Smooth muscle cell (in vitro differentiated cells): ENCODE data around the gene CD70. TPM values are rescaled to one million over a fixed set of nuclear protein-coding genes. Genes with fewer than 3 reads are reported as not detected.
"Not testable (repeated sequence)": the region's sequence is repeated elsewhere in the genome, so short reads cannot be mapped to it uniquely, and the experiment has no call there.

Experiments used
- DNase-seq: peaks from one replicate; lab custom pipeline; 2025; ENCODE audit not compliant: unreplicated experiment; lab: John Stamatoyannopoulos, UW
- H2AFZ ChIP-seq: fragments of 200-600 bp; sonication (generic); 2 replicates; pipeline ENCODE4 v1.6.0; 2016; ENCODE audit warnings: antibody characterized with exemption, low read depth, mild to moderate bottlenecking
- H3F3A ChIP-seq: fragments of 200-600 bp; sonication (generic); 2 replicates; pipeline ENCODE4 v1.6.0; 2017; ENCODE audit warnings: antibody characterized with exemption, low read depth
- H3K27ac ChIP-seq: fragments of 200-600 bp; sonication (generic); 2 replicates; pipeline ENCODE4 v1.5.1; 2016; ENCODE audit warnings: low read depth, mild to moderate bottlenecking
- H3K27me3 ChIP-seq: fragments of 200-600 bp; sonication (generic); 2 replicates; pipeline ENCODE4 v1.6.1; 2016; ENCODE audit warnings: low read depth, mild to moderate bottlenecking
- H3K36me3 ChIP-seq: fragments of 200-600 bp; sonication (generic); 2 replicates; pipeline ENCODE4 v1.5.1; 2016; ENCODE audit warnings: low read depth
- H3K4me1 ChIP-seq: fragments of 200-600 bp; sonication (generic); 2 replicates; pipeline ENCODE4 v1.5.1; 2016; ENCODE audit warnings: low read depth
- H3K4me2 ChIP-seq: fragments of 200-600 bp; sonication (generic); 2 replicates; pipeline ENCODE4 v1.6.0; 2016; ENCODE audit warnings: mild to moderate bottlenecking
- H3K4me3 ChIP-seq: fragments of 200-600 bp; sonication (generic); 2 replicates; pipeline ENCODE4 v1.5.1; 2016; ENCODE audit warnings: mild to moderate bottlenecking
- H3K79me2 ChIP-seq: fragments of 200-600 bp; sonication (generic); 2 replicates; pipeline ENCODE4 v1.6.0; 2016; ENCODE audit warnings: low read depth, mild to moderate bottlenecking
- H3K9ac ChIP-seq: fragments of 200-600 bp; sonication (generic); 2 replicates; pipeline ENCODE4 v1.6.0; 2016; ENCODE audit warnings: low read depth
- H3K9me3 ChIP-seq: fragments of 200-600 bp; sonication (generic); replicated peaks from 2 replicates; pipeline ENCODE4 v1.5.1; 2016; ENCODE audit warnings: low read depth
- H4K20me1 ChIP-seq: fragments of 200-600 bp; sonication (generic); 2 replicates; pipeline ENCODE4 v1.6.0; 2016; ENCODE audit warnings: low read depth
- CTCF ChIP-seq: fragments of 200-600 bp; sonication (generic); IDR thresholded peaks from 2 replicates; pipeline ENCODE4 v1.5.1; 2017; ENCODE audit warnings: borderline replicate concordance, mild to moderate bottlenecking, antibody characterized with exemption; ENCODE audit not compliant: insufficient read depth, poor library complexity, severe bottlenecking
- WGBS: methylation state at CpG from one replicate; pipeline ENCODE4 v1.1.7; 2016; ENCODE audit warnings: low lambda C conversion rate; 5-methylcytosine and 5-hydroxymethylcytosine counted together
- polyA plus RNA-seq: library from polyadenylated mRNA; unstranded; fragments of >200 nt; fragmentation: Nextera tagmentation; extraction: Ambion mirVana; gene quantifications from 2 replicates; pipeline ENCODE4 v1.2.1, GENCODE V29; 2016
- total RNA-seq: library from RNA; depleted of rRNA; stranded (reverse); fragments of >200 nt; gene quantifications from 2 replicates; pipeline ENCODE4 v1.2.3, GENCODE V29; 2014

CD70 gene
- total and polyA plus RNA-seq, 2 experiments from 2014 or later, result 0.54 TPM; not detected in 1

GRCh38 chr19:6602729-6603114 is 11.8 kb upstream of the CD70 start:
- no peaks in the 10 kb centered on the region for H3K27me3 ChIP-seq
- H4K20me1 ChIP-seq, result no peaks in the 10 kb centered on the region
- no peak overlapping the region for H3K4me2 ChIP-seq
- WGBS, result 73% methylated on average over 5 of the region's 5 CpGs
- H3K36me3 ChIP-seq, result no peaks in the 10 kb centered on the region
- no peak for DNase-seq
- no peak overlapping the region for H3K4me3 ChIP-seq
- no peaks in the 10 kb centered on the region for H3K79me2 ChIP-seq
- H2AFZ ChIP-seq, result no peak overlapping the region
- H3K9me3 ChIP-seq, result no peaks in the 10 kb centered on the region
- H3K27ac ChIP-seq, result no peak overlapping the region
- no peak for TF ChIP-seq CTCF
- no peaks in the 10 kb centered on the region for H3K4me1 ChIP-seq
- no peak overlapping the region for H3K9ac ChIP-seq
- H3F3A ChIP-seq, result no peaks in the 10 kb centered on the region

GRCh38 chr19:6601537-6602052 is 10.6 kb upstream of the CD70 start:
- H3K9ac ChIP-seq, H3K4me2 ChIP-seq, DNase-seq, H3K4me1 ChIP-seq, H3K9me3 ChIP-seq, H2AFZ ChIP-seq, H3K36me3 ChIP-seq, H3F3A ChIP-seq, H3K27me3 ChIP-seq, H3K27ac ChIP-seq, H3K4me3 ChIP-seq, H3K79me2 ChIP-seq, H4K20me1 ChIP-seq: not testable (repeated sequence)
- 87% methylated on average over 15 of the region's 15 CpGs for WGBS

- not testable (repeated sequence) for H3K9ac ChIP-seq, H3K79me2 ChIP-seq, H3K4me2 ChIP-seq, H3F3A ChIP-seq, H3K4me3 ChIP-seq, H2AFZ ChIP-seq, H3K4me1 ChIP-seq, DNase-seq, H3K27ac ChIP-seq, H3K27me3 ChIP-seq, H4K20me1 ChIP-seq, H3K36me3 ChIP-seq, H3K9me3 ChIP-seq
- WGBS, result 83% methylated on average over 10 of the region's 10 CpGs
Observed at GRCh38 chr19:6600951-6601536, 10.1 kb upstream of the CD70 start.

GRCh38 chr19:6599866-6600454 is 9.0 kb upstream of the CD70 start:
- no peak overlapping the region for H3K4me2 ChIP-seq
- no peaks in the 10 kb centered on the region for H3K4me1 ChIP-seq
- no peaks in the 10 kb centered on the region for H3K27me3 ChIP-seq
- H3K9me3 ChIP-seq, result no peaks in the 10 kb centered on the region
- 84% methylated on average over 8 of the region's 8 CpGs for WGBS
- no peak overlapping the region for H3K4me3 ChIP-seq
- no peak overlapping the region for H2AFZ ChIP-seq
- H4K20me1 ChIP-seq, result no peaks in the 10 kb centered on the region
- no peaks in the 10 kb centered on the region for H3K79me2 ChIP-seq
- H3K9ac ChIP-seq, result no peak overlapping the region
- no peak for DNase-seq
- H3F3A ChIP-seq, result no peaks in the 10 kb centered on the region
- no peaks in the 10 kb centered on the region for H3K36me3 ChIP-seq
- H3K27ac ChIP-seq, result no peak overlapping the region
- TF ChIP-seq CTCF, result no peak

- H3K4me1 ChIP-seq, H3K36me3 ChIP-seq, H3K4me3 ChIP-seq, H3K27ac ChIP-seq, DNase-seq, H3K9ac ChIP-seq, H4K20me1 ChIP-seq, H2AFZ ChIP-seq, H3K9me3 ChIP-seq, H3K79me2 ChIP-seq, H3F3A ChIP-seq, H3K27me3 ChIP-seq, H3K4me2 ChIP-seq: not testable (repeated sequence)
- 78% methylated on average over 6 of the region's 6 CpGs for WGBS
Observed at GRCh38 chr19:6598254-6598892, 7.4 kb upstream of the CD70 start.

GRCh38 chr19:6597471-6598253 is 6.7 kb upstream of the CD70 start:
- H3K4me1 ChIP-seq, H3K36me3 ChIP-seq, H3K79me2 ChIP-seq, H3K4me3 ChIP-seq, H3F3A ChIP-seq, H4K20me1 ChIP-seq, H3K9ac ChIP-seq, DNase-seq, H2AFZ ChIP-seq, H3K9me3 ChIP-seq, H3K4me2 ChIP-seq, H3K27ac ChIP-seq: not testable (repeated sequence)
- 94% methylated on average over 34 of the region's 34 CpGs for WGBS
- peaks cover 12% of the 10 kb centered on the region for H3K27me3 ChIP-seq
